Calu3 (cell line): ENCODE data around the gene SLC9A7. TPM values are rescaled to one million over a fixed set of nuclear protein-coding genes. Genes with fewer than 3 reads are reported as not detected.

Source experiments
- BruUV-seq: library from RNA; stranded (reverse); fragments of 400-500 nt; replicated peaks from 2 replicates; lab custom pipeline; 2021; lab: Mats Ljungman, UMichigan
- CTCF ChIA-PET: fragments of 300-600 bp; sonication (Branson Sonifier 250); formaldehyde crosslinking; loops from one replicate; lab custom pipeline; 2022; ENCODE audit warnings: antibody characterized with exemption; lab: Charles Lee
- DNase-seq: peaks from one replicate; pipeline ENCODE4 v3.0.0; 2022
- H3K27ac Mint-ChIP-seq: one replicate; pipeline ENCODE4 v1.8.0; 2022; ENCODE audit warnings: mixed read lengths; ENCODE audit not compliant: unreplicated experiment
- H3K27me3 Mint-ChIP-seq: one replicate; pipeline ENCODE4 v1.8.0; 2022; ENCODE audit warnings: mixed read lengths; ENCODE audit not compliant: unreplicated experiment
- H3K36me3 Mint-ChIP-seq: one replicate; pipeline ENCODE4 v1.8.0; 2022; ENCODE audit warnings: mild to moderate bottlenecking, moderate library complexity, mixed read lengths; ENCODE audit not compliant: insufficient read depth, unreplicated experiment
- H3K4me1 Mint-ChIP-seq: one replicate; pipeline ENCODE4 v1.8.0; 2022; ENCODE audit warnings: mild to moderate bottlenecking, low read depth, mixed read lengths; ENCODE audit not compliant: unreplicated experiment
- H3K4me3 Mint-ChIP-seq: one replicate; pipeline ENCODE4 v1.8.0; 2022; ENCODE audit warnings: mild to moderate bottlenecking, low read depth, moderate library complexity, mixed read lengths; ENCODE audit not compliant: unreplicated experiment
- H3K9me3 Mint-ChIP-seq: one replicate; pipeline ENCODE4 v1.8.0; 2022; ENCODE audit warnings: low read depth, mixed read lengths; ENCODE audit not compliant: unreplicated experiment
- intact Hi-C: fragments of 100-400 bp; cut with micrococcal nuclease; formaldehyde crosslinking; loops from one replicate; pipeline ENCODE4 v1.10.0; 2022; ENCODE audit not compliant: unreplicated experiment
- total RNA-seq: library from RNA; stranded (reverse); gene quantifications from 2 replicates; pipeline ENCODE4 v1.2.3, GENCODE V29; 2022
- TF ChIP-seq, protein P1 (sequence below): fragments of 200-600 bp; IDR thresholded peaks from one replicate; pipeline ENCODE4 v1.8.0; 2022; ENCODE audit warnings: antibody characterized with exemption; ENCODE audit not compliant: unreplicated experiment

Gene SLC9A7
- total RNA-seq, 1 experiment from 2014 or later, result 83.3 TPM

- Mint-ChIP-seq H3K36me3 (no peaks in the 10 kb centered on the region), H3K4me1 (peaks cover 14% of the 10 kb centered on the region), H3K4me3 (no peak overlapping the region), H3K27me3 (no peaks in the 10 kb centered on the region), H3K9me3 (no peaks in the 10 kb centered on the region), H3K27ac (no peak overlapping the region)
- CTCF ChIA-PET, result interaction anchor here (0.6 kb wide), 1 partner anchor 14 kb away, joined by 6 read pairs; no protein-coding TSS in a partner anchor
- intact Hi-C loops, result no loop called here
- DNase-seq, result no peak
- no TSS peak for BruUV-seq
- TF ChIP-seq, protein P1, sequence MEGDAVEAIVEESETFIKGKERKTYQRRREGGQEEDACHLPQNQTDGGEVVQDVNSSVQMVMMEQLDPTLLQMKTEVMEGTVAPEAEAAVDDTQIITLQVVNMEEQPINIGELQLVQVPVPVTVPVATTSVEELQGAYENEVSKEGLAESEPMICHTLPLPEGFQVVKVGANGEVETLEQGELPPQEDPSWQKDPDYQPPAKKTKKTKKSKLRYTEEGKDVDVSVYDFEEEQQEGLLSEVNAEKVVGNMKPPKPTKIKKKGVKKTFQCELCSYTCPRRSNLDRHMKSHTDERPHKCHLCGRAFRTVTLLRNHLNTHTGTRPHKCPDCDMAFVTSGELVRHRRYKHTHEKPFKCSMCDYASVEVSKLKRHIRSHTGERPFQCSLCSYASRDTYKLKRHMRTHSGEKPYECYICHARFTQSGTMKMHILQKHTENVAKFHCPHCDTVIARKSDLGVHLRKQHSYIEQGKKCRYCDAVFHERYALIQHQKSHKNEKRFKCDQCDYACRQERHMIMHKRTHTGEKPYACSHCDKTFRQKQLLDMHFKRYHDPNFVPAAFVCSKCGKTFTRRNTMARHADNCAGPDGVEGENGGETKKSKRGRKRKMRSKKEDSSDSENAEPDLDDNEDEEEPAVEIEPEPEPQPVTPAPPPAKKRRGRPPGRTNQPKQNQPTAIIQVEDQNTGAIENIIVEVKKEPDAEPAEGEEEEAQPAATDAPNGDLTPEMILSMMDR, result no peak
Measured at GRCh38 chrX:46782034-46782433, 23.1 kb upstream of the SLC9A7 start.

DNA sequence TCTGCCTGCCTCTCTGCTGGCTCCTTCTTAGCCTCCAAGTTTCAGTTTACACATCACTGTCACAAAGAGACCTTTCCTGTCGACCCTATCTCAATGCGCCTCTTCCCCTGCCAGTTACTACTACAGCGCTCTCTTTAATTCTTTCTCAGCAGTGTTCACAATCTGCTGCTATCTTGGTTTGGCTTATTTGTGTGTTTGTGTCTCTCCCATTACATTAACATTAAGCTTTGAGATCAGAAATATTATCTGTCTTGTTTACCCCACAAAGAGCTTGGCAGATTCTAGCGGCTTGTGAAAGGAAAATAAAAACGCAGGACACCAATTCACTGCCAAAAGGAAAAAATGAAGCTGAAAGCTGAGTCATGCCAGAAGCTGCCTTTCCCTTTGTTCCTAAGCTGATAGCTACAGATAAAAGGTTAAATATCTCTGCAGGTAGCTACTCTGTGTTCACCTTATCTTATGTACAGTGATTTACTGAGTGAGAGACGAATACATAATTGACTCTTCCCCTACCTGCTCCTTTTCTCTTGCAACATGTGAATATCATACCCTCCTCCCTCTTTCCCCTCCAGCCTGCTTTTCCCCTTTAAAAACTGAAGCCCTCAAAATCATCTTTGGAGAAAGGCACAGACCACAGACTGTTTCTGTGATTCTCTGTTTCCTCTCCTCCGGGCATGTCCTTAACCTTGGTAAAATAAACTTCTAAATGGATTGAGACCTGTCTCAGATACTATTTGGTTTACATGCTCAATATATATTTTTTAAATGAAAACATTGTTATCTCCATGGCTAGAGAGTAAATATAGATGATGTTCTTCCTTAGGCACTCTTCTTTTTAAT lies 19.3 kb upstream of the SLC9A7 start:
- Mint-ChIP-seq H3K27ac (peak overlapping the region; percentile 24), H3K4me3 (no peak overlapping the region), H3K4me1 (peaks cover 14% of the 10 kb centered on the region), H3K9me3 (no peaks in the 10 kb centered on the region), H3K27me3 (no peaks in the 10 kb centered on the region), H3K36me3 (no peaks in the 10 kb centered on the region)
- TF ChIP-seq, protein P1, result no peak
- no peak for DNase-seq
- intact Hi-C loops, result no loop called here
- CTCF ChIA-PET, result interaction anchor here (1.0 kb wide), 1 partner anchor 18 kb away, joined by 3 read pairs; no protein-coding TSS in a partner anchor
- BruUV-seq, result no TSS peak

GRCh38 chrX:46770817-46771163 lies 11.9 kb upstream of the SLC9A7 start:
- Mint-ChIP-seq H3K36me3 (no peaks in the 10 kb centered on the region), H3K27me3 (no peaks in the 10 kb centered on the region), H3K4me1 (peaks cover 13% of the 10 kb centered on the region), H3K4me3 (no peak overlapping the region), H3K27ac (no peak overlapping the region), H3K9me3 (no peaks in the 10 kb centered on the region)
- no TSS peak for BruUV-seq
- TF ChIP-seq, protein P1, result no peak
- intact Hi-C loops, result no loop called here
- no peak for DNase-seq
- CTCF ChIA-PET, result interaction anchor here (1.6 kb wide), 1 partner anchor 26 kb away, joined by 5 read pairs; no protein-coding TSS in a partner anchor

DNA sequence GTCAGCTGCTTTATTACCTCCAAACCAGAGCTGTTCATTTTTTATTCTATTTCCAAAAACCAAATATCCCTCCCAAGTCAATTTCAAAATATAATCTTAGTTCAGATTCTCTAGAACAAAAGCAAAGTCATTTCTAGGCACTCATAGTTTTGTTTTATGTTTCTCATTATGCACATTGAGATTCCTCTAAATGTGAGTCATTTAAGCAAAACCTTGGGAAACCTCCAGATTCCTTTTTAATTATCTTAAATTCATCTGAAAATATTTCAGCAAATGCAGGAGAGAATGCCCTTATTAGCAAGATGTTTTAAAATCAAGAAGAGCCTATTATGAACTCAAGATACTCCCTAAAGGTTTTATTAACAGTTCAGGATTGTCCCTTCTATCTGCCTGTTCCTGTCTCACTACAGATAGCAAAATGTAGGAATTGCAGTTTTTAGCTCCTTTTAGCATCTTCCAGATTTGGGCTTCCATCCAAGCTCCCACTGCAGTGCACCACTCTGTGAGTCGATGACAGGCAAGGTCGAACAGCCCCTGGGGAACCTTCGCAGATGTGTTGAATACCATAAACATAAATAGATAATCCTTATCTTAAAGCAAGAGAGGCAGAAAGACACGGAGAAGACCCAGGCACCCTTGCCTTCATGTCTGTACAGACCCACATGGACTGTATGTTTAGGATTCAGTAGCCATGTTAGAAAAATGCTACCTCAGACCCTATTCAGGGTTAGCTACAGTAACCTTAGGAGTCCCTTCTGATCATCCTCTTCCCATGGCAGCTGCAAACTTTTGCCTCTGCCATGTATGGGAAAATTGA lies 11.3 kb upstream of the SLC9A7 start:
- BruUV-seq, result no TSS peak
- Mint-ChIP-seq H3K27ac (no peak overlapping the region), H3K27me3 (no peaks in the 10 kb centered on the region), H3K9me3 (no peaks in the 10 kb centered on the region), H3K36me3 (no peaks in the 10 kb centered on the region), H3K4me3 (no peak overlapping the region), H3K4me1 (peaks cover 13% of the 10 kb centered on the region)
- intact Hi-C loops, result no loop called here
- CTCF ChIA-PET, result interaction anchor here (1.6 kb wide), 1 partner anchor 26 kb away, joined by 5 read pairs; no protein-coding TSS in a partner anchor
- DNase-seq, result no peak
- TF ChIP-seq, protein P1, result no peak
